ENCODE results near the gene CYBC1. TPM values are rescaled to one million over a fixed set of nuclear protein-coding genes. Genes with fewer than 3 reads are reported as not detected.

The CYBC1 gene
- total and polyA plus RNA-seq, 2 donors (not counting 1 experiment from before 2014, with no cell fraction given), result 328 to 569 TPM

DNA sequence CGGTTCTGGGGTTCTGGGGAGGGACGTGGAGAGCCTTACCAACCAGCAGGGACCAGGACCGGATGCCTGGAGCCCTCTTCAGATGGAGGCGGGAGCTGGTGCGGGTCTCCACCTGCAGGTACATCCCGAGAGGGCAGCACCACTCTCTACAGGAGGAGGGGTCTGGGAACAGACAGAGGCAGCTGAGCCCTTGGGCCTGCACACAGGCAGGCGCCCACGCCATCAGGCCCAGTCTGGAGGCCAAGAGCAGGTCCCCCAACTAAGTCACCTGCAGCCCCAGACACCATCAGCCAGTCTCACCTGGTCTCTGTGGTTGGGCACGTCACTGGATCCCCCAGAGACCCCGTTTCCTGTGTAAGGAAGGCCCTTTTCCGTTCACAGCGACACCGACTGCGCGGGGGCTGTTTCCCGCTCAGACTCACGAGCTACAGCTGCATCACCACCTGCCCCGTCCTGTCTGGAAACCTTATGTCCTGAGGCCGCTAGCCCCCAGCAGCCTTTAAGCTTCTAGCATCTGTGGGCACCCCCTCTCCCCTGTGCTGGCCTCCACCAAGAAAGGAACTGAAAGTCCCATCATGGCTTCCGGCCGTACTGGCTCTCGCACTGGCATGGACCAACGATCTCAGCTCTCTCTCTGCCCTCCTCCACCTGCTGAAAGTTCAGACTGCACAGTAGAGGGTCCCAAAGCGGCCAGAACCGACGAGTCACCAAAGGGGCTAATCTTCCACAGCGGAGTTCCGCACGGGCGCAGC is 1.2 kb downstream of the CYBC1 start:
- peaks cover 1 to 36% of the 10 kb centered on the region in 2 experiments for H3K36me3 ChIP-seq (replicated peaks in 1 of 2; ENCODE audit: control extremely low read depth in 1 of 2, control insufficient read depth in 1 of 2, extremely low read depth in 1 of 2, insufficient read depth in 2 of 2, low read length in 1 of 2)
- ChIA-PET POLR2A (interaction anchor here (0.6 to 1.8 kb wide), 17 partner anchors 9 to 220 kb away, joined by 3 to 24 read pairs (median 4); partner anchors contain the start of genes CSNK1D, FOXK2, NARF and OGFOD3), CTCF (interaction anchor here (0.9 to 2.8 kb wide), 6 partner anchors 8 to 351 kb away, joined by 3 to 11 read pairs (median 4); partner anchors contain the start of genes FASN, NARF and OGFOD3)
- H3K27me3 ChIP-seq (replicated peaks in 1 of 4; ENCODE audit: control extremely low read depth in 1 of 4, control insufficient read depth in 3 of 4, insufficient read depth in 4 of 4, low read length in 3 of 4), result no peaks in the 10 kb centered on the region
- under 1% methylated on average over 30 of the region's 30 CpGs for WGBS (ENCODE audit: insufficient coverage)
- H3K27me3 Mint-ChIP-seq, result no peaks in the 10 kb centered on the region
- peak overlapping the region; percentile 96 for H3K27ac Mint-ChIP-seq
- intact Hi-C loops (cut with micrococcal nuclease), result loop anchor here (1.0 to 2.0 kb wide), 8 partner anchors 8 to 219 kb away; partner anchors contain the start of genes FOXK2, HEXD and OGFOD3
- H3K4me3 Mint-ChIP-seq, result peak overlapping the region; percentile 88
- peaks cover 0 to 4% (median 0%) of the 10 kb centered on the region in 3 donors for H3K9me3 ChIP-seq (ENCODE audit: control extremely low read depth in 1 of 3, control insufficient read depth in 2 of 3, insufficient read depth in 1 of 3, low read length in 2 of 3)
- H3K9ac ChIP-seq (ENCODE audit: low read length), result peak overlapping the region; percentile 98
- no peaks in the 10 kb centered on the region for H3K9me3 Mint-ChIP-seq (ENCODE audit: insufficient read depth)
- peak overlapping the region; percentile 81 to 99 (median 93) for H3K4me3 ChIP-seq (ENCODE audit: control extremely low read depth in 1 of 5, extremely low read depth in 1 of 5, insufficient read depth in 1 of 5, low read depth in 2 of 5, low read length in 4 of 5)
- peaks cover 68% of the 10 kb centered on the region for H3K79me2 ChIP-seq (ENCODE audit: control insufficient read depth, insufficient read depth, low read length)
- peak; percentile 75 for ATAC-seq (ENCODE audit: low read depth)
- H4K20me1 ChIP-seq (ENCODE audit: control insufficient read depth, insufficient read depth, low read length, poor library complexity, severe bottlenecking), result peaks cover 25% of the 10 kb centered on the region
- H2AFZ ChIP-seq (ENCODE audit: insufficient read depth, low read depth, low read length, poor library complexity, severe bottlenecking), result no peak overlapping the region
- peak overlapping the region; percentile 95 to 99 for H3K27ac ChIP-seq (ENCODE audit: low read length in 2 of 2)
- peak overlapping the region; percentile 95 for H3K4me2 ChIP-seq (replicated peaks; ENCODE audit: low read depth, low read length, poor library complexity, severe bottlenecking)
- DNase-seq, result peak; percentile 98
- TF ChIP-seq EZH2 (IDR thresholded peaks at IDR 0.05; ENCODE audit: borderline replicate concordance, insufficient read depth, low read depth, low read length, poor library complexity, severe bottlenecking), result no peak
- TF ChIP-seq, protein P1, sequence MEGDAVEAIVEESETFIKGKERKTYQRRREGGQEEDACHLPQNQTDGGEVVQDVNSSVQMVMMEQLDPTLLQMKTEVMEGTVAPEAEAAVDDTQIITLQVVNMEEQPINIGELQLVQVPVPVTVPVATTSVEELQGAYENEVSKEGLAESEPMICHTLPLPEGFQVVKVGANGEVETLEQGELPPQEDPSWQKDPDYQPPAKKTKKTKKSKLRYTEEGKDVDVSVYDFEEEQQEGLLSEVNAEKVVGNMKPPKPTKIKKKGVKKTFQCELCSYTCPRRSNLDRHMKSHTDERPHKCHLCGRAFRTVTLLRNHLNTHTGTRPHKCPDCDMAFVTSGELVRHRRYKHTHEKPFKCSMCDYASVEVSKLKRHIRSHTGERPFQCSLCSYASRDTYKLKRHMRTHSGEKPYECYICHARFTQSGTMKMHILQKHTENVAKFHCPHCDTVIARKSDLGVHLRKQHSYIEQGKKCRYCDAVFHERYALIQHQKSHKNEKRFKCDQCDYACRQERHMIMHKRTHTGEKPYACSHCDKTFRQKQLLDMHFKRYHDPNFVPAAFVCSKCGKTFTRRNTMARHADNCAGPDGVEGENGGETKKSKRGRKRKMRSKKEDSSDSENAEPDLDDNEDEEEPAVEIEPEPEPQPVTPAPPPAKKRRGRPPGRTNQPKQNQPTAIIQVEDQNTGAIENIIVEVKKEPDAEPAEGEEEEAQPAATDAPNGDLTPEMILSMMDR (IDR thresholded peaks at IDR 0.05), result no peak
- H3K4me1 ChIP-seq (ENCODE audit: control insufficient read depth in 2 of 2, insufficient read depth in 2 of 2, low read length in 2 of 2), result peaks cover 17 to 57% of the 10 kb centered on the region in 2 donors
- H3K4me1 Mint-ChIP-seq, result peaks cover 40% of the 10 kb centered on the region

All from B cell (primary cell).